Ascending aorta (tissue), 2 donors: ENCODE results near the gene EIF4EBP3. TPM values are rescaled to one million over a fixed set of nuclear protein-coding genes. Genes with fewer than 3 reads are reported as not detected.
A peak's percentile ranks its signal among the peaks of the same experiment; 100 is the strongest.

Source experiments
- DNase-seq, 2 donors: peaks; one replicate each; pipeline ENCODE4 v3.0.0-alpha.2; 2019; ENCODE audit warnings: low spot score in 2 of 2
- H3K27ac ChIP-seq, 2 donors: fragments of 200-600 bp; sonication (generic); one replicate each; pipeline ENCODE4 v1.5.1; 2016 to 2017; ENCODE audit warnings: mild to moderate bottlenecking in 1 of 2
- H3K27me3 ChIP-seq: fragments of 200-600 bp; sonication (generic); one replicate; pipeline ENCODE4 v1.5.1; 2017
- H3K36me3 ChIP-seq, 2 donors: fragments of 200-600 bp; sonication (generic); one replicate each; pipeline ENCODE4 v1.5.1; 2016
- H3K4me1 ChIP-seq, 2 donors: fragments of 200-600 bp; sonication (generic); one replicate each; pipeline ENCODE4 v1.5.1; 2016 to 2017; ENCODE audit warnings: mild to moderate bottlenecking in 1 of 2
- H3K4me3 ChIP-seq, 2 donors: fragments of 200-600 bp; sonication (generic); one replicate each; pipeline ENCODE4 v1.5.1; 2016 to 2017; ENCODE audit warnings: mild to moderate bottlenecking in 1 of 2
- H3K9me3 ChIP-seq, 2 donors: fragments of 200-600 bp; sonication (generic); one replicate each; pipeline ENCODE4 v1.5.1; 2016
- intact Hi-C: fragments of 100-400 bp; cut with DNase I; formaldehyde crosslinking; loops from one replicate; pipeline ENCODE4 v1.15.1; 2023
- total RNA-seq: library from RNA; depleted of rRNA; stranded (reverse); fragments of >200 nt; gene quantifications from one replicate; pipeline ENCODE4 v1.1.0, GENCODE V29; 2016
- TF ChIP-seq, protein P1 (sequence below), 3 experiments: fragments of 200-600 bp in 2 of 3; fragments of 450-650 bp in 1 of 3; sonication (generic) in 2 of 3; IDR thresholded peaks; one replicate each; pipeline ENCODE4 v1.5.1; 2016 to 2019; ENCODE audit warnings: antibody characterized with exemption in 3 of 3, mild to moderate bottlenecking in 1 of 3, moderate library complexity in 1 of 3

Gene EIF4EBP3
- total RNA-seq, 1 donor from 2014 or later = 4.0 TPM

DNA sequence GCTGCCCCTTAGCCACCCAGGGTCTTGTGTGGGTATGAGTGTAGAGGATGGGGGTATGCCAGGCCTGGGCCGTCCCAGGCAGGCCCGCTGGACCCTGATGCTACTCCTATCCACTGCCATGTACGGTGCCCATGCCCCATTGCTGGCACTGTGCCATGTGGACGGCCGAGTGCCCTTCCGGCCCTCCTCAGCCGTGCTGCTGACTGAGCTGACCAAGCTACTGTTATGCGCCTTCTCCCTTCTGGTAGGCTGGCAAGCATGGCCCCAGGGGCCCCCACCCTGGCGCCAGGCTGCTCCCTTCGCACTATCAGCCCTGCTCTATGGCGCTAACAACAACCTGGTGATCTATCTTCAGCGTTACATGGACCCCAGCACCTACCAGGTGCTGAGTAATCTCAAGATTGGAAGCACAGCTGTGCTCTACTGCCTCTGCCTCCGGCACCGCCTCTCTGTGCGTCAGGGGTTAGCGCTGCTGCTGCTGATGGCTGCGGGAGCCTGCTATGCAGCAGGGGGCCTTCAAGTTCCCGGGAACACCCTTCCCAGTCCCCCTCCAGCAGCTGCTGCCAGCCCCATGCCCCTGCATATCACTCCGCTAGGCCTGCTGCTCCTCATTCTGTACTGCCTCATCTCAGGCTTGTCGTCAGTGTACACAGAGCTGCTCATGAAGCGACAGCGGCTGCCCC is 19.8 kb downstream of the EIF4EBP3 start:
- no peak for DNase-seq
- H3K4me1 ChIP-seq = peaks cover 16 to 24% of the 10 kb centered on the region in 2 donors
- TF ChIP-seq, protein P1, sequence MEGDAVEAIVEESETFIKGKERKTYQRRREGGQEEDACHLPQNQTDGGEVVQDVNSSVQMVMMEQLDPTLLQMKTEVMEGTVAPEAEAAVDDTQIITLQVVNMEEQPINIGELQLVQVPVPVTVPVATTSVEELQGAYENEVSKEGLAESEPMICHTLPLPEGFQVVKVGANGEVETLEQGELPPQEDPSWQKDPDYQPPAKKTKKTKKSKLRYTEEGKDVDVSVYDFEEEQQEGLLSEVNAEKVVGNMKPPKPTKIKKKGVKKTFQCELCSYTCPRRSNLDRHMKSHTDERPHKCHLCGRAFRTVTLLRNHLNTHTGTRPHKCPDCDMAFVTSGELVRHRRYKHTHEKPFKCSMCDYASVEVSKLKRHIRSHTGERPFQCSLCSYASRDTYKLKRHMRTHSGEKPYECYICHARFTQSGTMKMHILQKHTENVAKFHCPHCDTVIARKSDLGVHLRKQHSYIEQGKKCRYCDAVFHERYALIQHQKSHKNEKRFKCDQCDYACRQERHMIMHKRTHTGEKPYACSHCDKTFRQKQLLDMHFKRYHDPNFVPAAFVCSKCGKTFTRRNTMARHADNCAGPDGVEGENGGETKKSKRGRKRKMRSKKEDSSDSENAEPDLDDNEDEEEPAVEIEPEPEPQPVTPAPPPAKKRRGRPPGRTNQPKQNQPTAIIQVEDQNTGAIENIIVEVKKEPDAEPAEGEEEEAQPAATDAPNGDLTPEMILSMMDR (IDR thresholded peaks at IDR 0.05) = no peak
- H3K9me3 ChIP-seq = no peaks in the 10 kb centered on the region
- H3K27me3 ChIP-seq = no peaks in the 10 kb centered on the region
- no peak overlapping the region for H3K4me3 ChIP-seq
- intact Hi-C loops = no loop called here
- peaks cover 22 to 26% of the 10 kb centered on the region in 2 donors for H3K36me3 ChIP-seq
- no peak overlapping the region for H3K27ac ChIP-seq

DNA sequence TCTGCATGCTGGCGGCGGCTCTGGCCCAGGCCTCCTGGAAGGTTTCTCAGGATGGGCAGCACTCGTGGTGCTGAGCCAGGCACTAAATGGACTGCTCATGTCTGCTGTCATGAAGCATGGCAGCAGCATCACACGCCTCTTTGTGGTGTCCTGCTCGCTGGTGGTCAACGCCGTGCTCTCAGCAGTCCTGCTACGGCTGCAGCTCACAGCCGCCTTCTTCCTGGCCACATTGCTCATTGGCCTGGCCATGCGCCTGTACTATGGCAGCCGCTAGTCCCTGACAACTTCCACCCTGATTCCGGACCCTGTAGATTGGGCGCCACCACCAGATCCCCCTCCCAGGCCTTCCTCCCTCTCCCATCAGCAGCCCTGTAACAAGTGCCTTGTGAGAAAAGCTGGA is 20.4 kb downstream of the EIF4EBP3 start:
- peaks cover 13 to 23% of the 10 kb centered on the region in 2 donors for H3K4me1 ChIP-seq
- intact Hi-C loops = no loop called here
- H3K27me3 ChIP-seq = no peaks in the 10 kb centered on the region
- no peak overlapping the region for H3K4me3 ChIP-seq
- H3K36me3 ChIP-seq = peaks cover 22 to 26% of the 10 kb centered on the region in 2 donors
- peak overlapping the region in 1 of 2 donors; percentile 58 for H3K27ac ChIP-seq
- no peak for DNase-seq
- no peaks in the 10 kb centered on the region for H3K9me3 ChIP-seq
- TF ChIP-seq, protein P1 (IDR thresholded peaks at IDR 0.05) = no peak

DNA sequence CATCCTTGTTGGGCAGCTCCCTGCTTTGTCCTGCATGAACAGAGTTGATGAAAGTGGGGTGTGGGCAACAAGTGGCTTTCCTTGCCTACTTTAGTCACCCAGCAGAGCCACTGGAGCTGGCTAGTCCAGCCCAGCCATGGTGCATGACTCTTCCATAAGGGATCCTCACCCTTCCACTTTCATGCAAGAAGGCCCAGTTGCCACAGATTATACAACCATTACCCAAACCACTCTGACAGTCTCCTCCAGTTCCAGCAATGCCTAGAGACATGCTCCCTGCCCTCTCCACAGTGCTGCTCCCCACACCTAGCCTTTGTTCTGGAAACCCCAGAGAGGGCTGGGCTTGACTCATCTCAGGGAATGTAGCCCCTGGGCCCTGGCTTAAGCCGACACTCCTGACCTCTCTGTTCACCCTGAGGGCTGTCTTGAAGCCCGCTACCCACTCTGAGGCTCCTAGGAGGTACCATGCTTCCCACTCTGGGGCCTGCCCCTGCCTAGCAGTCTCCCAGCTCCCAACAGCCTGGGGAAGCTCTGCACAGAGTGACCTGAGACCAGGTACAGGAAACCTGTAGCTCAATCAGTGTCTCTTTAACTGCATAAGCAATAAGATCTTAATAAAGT is 21.1 kb downstream of the EIF4EBP3 start:
- H3K36me3 ChIP-seq = peaks cover 22 to 26% of the 10 kb centered on the region in 2 donors
- DNase-seq = no peak
- TF ChIP-seq, protein P1 (IDR thresholded peaks at IDR 0.05) = no peak
- H3K4me1 ChIP-seq = peaks cover 11 to 16% of the 10 kb centered on the region in 2 donors
- no peak overlapping the region for H3K4me3 ChIP-seq
- no peaks in the 10 kb centered on the region for H3K9me3 ChIP-seq
- H3K27me3 ChIP-seq = no peaks in the 10 kb centered on the region
- H3K27ac ChIP-seq = peak overlapping the region; percentile 58
- intact Hi-C loops = no loop called here

DNA sequence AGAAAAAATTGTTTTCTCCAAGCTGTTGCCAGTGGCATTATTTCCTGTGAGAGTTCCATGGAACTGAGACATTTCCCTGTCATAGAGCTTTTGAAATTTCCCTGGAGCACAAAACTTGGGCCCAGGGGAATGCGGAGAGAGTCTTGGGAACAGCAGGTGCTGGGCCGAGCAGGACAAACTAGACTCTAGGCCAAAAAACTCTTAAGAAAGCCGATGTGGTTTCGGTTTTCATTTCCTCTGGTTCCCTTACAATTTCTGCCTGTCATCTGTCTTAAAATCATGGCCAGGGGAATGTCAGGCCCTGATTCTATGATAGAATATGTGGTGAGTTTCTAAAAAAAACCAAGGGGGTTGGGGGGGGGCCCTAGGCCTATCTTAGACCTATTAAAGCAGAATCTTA is 21.7 kb downstream of the EIF4EBP3 start:
- no peaks in the 10 kb centered on the region for H3K27me3 ChIP-seq
- H3K36me3 ChIP-seq = peaks cover 22 to 26% of the 10 kb centered on the region in 2 donors
- no peak overlapping the region for H3K4me3 ChIP-seq
- no peaks in the 10 kb centered on the region for H3K9me3 ChIP-seq
- intact Hi-C loops = no loop called here
- H3K4me1 ChIP-seq = peaks cover 11 to 14% of the 10 kb centered on the region in 2 donors
- no peak for DNase-seq
- peak overlapping the region; percentile 58 for H3K27ac ChIP-seq
- TF ChIP-seq, protein P1 (IDR thresholded peaks at IDR 0.05) = no peak

DNA sequence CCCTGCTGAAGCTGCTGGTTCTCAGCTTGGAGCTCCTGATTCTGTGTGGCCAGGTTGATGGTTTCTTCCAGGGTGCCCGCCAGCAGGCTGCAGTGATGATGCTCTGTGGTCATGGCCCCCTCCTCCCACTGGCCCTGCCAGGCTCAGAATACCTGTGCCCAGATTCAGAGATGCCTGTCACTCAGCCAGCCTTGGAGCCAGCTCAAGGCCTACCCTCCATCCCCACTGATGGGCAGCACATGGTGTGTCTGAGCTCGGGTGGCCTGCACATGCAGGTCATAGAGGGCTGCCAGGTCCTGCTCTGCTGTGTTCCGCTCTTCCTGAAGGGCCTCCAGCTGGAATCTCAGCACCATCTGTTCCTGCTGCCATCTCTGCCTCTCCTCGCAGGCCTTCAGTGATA is 22.6 kb downstream of the EIF4EBP3 start:
- Histone ChIP-seq H3K27ac (peak overlapping the region in 1 of 2 donors; percentile 58), H3K4me3 (no peak overlapping the region), H3K27me3 (no peaks in the 10 kb centered on the region), H3K36me3 (peaks cover 22 to 26% of the 10 kb centered on the region in 2 donors), H3K9me3 (no peaks in the 10 kb centered on the region), H3K4me1 (peaks cover 11 to 14% of the 10 kb centered on the region in 2 donors)
- DNase-seq = no peak
- intact Hi-C loops = no loop called here
- TF ChIP-seq, protein P1 (IDR thresholded peaks at IDR 0.05) = no peak
